GM12865 (cell line): ENCODE results near the gene ATOH1.

Experiments used
- DNase-seq: peaks from one replicate; pipeline ENCODE4 v3.0.0; 2010; ENCODE audit warnings: low read depth
- H3K4me3 ChIP-seq: 2 replicates; pipeline ENCODE4 v1.5.1; 2011; ENCODE audit warnings: mild to moderate bottlenecking, low read depth, low read length, control low read depth
- CTCF ChIP-seq: IDR thresholded peaks from 2 replicates; pipeline ENCODE4 v1.5.1; 2011; ENCODE audit warnings: low read length, control low read depth, low read depth, inconsistent platforms; ENCODE audit not compliant: insufficient read depth; ENCODE audit errors: missing control alignments

Gene ATOH1

DNA sequence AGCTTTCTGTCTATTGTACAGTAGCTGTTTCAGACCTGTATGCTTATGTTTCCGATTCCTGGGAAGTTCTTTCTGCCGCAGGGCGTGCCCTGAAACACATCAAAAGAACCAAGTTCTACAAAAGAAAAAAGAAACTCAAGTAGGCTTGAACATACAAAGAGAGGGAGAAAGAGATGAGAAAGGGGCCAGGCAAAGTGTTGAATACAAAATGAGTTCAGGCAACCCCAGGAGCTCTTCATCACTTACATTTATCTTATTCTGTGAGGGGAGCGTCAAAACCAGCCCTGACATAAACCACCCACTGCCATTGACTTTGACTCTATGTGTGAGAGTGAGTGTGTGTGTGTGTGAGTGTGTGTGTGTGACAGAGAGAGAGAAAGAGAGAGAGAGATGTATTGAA is 26.5 kb upstream of the ATOH1 start:
- H3K4me3 ChIP-seq, result no peak overlapping the region
- no peak for TF ChIP-seq CTCF
- no peak for DNase-seq

DNA sequence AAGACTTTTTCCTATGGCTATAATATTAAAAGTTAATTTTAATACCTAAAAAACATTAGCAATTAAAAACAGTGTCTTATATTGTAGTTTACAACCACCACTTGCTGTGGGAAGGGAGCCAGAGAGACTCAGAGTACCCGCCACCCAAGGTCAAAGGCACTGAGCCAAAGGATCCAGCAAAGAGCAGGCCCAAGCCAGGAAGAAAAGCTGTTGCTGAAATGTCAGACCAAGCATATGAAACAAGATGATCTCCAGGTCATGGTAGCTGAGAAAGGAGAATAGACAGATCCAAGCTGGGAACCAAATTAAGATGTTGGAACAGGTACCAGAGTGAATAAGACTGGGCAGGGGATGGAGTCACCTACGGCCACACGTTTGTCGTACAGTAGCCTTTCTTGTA is 18.8 kb upstream of the ATOH1 start:
- DNase-seq, result no peak
- no peak for TF ChIP-seq CTCF
- no peak overlapping the region for H3K4me3 ChIP-seq

DNA sequence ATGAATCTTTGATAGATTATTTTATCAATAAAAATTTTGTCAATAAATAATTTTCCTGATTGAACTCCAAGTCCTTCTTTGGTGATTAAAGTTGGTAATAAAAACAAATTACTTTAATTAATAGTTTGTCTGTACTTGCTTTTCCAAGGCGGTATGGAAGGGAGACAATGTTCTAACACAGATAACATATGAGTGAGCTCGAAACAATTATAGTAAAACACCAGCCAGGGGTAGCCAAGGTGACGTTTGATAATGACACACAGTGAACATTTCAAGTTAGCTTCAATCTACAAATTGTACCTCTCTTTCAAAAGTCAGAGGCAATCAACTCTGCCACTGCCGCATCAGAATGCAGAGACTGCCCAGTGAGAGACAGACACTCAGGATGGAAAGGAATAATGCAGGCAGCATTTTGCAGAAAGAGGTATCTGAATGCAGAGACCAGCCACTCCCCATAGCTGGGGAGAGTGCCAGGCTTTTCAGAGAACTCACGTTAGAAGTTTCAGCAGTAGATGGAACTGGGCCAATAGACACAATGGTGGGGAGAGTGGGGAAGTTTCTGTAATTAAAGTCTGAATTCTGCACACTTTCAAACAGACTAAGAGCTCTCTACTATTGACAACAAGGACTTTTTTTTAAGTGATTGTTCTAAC is 18.1 kb upstream of the ATOH1 start:
- TF ChIP-seq CTCF, result no peak
- no peak for DNase-seq
- no peak overlapping the region for H3K4me3 ChIP-seq

- DNase-seq, result no peak
- no peak overlapping the region for H3K4me3 ChIP-seq
- TF ChIP-seq CTCF, result no peak
Measured at GRCh38 chr4:93813092-93813491, 15.5 kb upstream of the ATOH1 start.

DNA sequence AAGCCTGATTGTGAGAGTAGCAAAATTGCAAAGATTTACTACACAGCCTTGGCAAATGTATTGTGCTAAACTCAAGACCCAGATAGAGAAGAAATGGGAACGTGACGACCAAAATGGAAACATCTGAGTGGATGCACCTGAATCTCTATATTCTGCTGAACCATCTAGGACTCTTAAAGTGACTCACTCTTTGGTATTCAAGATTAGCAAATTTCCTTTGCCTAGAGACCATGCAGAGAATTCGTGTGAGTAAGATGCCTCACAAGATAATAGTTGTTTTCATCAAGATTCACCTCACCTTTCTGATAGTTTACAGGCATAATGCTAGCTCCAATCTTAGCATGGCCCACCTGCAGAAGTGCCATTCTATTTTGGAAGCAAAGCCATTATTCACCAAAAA is 14.4 kb upstream of the ATOH1 start:
- no peak for DNase-seq
- H3K4me3 ChIP-seq, result no peak overlapping the region
- no peak for TF ChIP-seq CTCF

DNA sequence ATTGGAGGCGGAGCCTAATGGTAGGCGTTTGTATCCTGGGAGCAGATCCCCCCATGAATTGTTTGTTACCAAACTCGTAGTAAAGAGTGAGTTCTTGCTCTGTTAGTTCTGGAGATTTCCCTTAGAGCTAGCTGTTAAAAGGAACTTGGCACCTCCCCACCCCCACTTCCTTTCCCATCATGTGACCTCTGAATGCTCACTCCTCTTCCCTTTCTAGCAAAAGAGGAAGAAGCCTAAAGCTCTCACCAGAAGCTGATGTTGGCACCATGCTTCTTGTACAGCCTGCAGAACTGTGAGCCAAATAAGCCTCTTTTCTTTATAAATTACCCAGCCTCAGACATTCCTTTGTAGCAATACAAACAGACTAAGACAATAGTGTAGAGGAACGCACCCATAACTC is 13.8 kb upstream of the ATOH1 start:
- no peak overlapping the region for H3K4me3 ChIP-seq
- no peak for TF ChIP-seq CTCF
- DNase-seq, result peak; percentile 10

GRCh38 chr4:93825551-93826216 is 2.9 kb upstream of the ATOH1 start:
- H3K4me3 ChIP-seq, result no peak overlapping the region
- no peak for TF ChIP-seq CTCF
- DNase-seq, result peak; percentile 3
